SKM-1 treated with dmso at 0.1 percent for 144 hours (cell line): Measurements from ENCODE around the gene THAP5.
A peak's percentile ranks its signal among the peaks of the same experiment; 100 is the strongest.

Source experiments
- DNase-seq: peaks from one replicate; lab custom pipeline; 2025; ENCODE audit not compliant: unreplicated experiment; lab: John Stamatoyannopoulos, UW

Gene THAP5

DNA sequence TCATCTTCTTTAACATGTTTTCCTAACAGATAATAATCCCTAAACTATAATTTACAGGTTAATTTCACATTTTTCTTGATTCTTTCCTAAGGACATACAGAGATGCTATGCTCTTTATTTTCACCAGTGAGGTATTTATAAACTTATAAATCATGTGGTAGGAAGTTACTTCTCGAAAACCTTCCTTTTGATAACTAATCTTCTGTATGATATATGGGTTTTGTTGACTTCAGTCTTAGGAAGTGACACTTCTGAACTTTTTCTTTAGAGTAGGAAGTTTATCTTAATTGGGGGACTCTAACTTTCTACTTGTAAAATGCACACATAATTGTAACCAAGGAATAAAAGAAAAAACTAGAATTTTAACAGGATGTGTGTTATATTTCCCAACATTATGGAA is 33.8 kb downstream of the THAP5 start:
- DNase-seq: no peak

DNA sequence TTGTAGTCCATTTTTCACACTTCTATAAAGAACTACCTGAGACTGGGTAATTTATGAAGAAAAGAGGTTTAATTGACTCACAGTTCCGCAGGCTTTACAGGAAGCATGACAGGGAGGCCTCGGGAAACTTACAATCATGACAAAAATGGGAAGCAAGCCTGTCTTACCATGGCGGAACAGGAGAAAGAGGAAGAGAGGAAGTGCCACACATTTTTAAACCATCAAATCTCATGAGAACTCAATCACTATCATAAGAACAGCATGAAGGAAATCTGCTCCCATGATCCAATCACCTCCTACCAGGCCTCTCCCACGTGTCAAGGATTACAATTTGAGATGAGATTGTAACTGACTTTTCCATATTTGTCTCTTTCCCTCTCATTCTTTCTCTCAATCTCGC is 34.2 kb downstream of the THAP5 start:
- DNase-seq: no peak

DNA sequence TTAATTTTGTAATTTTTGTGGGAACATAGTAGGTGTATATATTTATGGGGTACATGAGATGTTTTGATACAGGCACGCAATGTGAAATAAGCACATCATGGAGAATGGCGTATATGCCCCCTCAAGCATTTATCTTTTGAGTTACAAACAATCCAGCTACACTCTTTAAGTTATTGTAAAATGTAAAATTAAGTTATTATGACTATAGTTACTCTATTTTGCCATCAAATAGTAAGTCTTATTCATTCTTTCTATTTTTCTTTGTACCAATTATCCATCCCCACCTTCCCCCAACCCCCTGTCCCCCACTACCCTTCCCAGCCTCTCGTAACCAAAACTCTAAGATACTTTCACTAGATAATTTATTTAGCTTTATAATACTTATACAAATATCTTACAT is 35.8 kb downstream of the THAP5 start:
- DNase-seq: no peak

DNA sequence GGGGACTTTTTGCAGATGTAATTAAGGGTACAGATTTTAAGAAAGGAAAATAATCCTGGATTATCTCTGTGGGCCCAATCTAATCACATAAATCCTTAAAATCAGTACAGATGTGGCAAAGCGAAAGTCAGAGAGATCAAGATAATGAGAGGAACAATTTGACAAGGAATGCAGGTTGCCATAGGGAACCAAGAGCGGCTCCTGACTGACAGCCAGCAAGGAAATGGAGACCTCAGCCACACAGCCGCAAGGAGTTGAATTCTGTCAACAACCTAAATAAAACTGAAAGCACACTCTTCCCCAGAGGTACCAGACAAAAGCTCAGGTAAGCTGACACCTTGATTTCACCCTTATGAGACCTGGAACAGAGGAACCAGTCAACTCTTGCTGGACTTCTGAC is 40.2 kb downstream of the THAP5 start:
- no peak for DNase-seq

DNA sequence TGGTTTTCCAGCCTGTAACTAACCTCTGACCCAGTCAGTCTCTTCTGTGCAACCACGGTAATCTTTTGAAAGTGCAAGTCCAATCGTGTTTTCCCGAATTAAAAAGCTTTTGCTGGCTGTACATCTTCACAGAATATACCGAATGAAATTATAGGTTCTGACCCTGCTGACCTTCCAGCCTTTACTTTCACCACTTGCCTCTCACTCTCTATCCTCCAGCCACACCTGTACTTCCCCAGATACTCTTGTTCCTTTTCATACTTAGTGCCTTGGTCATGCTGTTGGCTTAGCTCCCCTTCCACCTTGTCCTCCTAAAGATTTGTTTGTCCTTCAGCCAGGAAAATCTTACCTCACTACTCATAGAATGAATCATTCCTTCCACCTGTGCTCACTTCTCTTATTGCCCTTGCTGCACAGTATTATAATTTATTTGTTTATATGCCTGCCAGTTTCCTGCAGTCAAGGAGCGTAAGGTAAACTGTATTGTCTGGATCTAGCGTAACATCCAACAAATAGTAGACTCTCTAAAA is 41.3 kb downstream of the THAP5 start:
- DNase-seq: no peak

DNA sequence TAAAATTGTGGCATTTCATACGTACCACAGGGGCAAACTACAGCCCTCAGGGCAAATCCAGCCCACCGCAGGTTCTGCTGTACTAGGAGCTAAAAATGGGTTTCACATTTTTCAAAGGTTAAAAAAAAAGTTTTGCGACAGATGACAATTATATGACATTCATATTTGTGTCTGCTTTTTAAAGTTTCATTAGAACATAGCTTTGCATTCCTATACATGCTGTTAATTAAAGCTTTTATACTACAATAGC is 42.8 kb downstream of the THAP5 start:
- DNase-seq: no peak

DNA sequence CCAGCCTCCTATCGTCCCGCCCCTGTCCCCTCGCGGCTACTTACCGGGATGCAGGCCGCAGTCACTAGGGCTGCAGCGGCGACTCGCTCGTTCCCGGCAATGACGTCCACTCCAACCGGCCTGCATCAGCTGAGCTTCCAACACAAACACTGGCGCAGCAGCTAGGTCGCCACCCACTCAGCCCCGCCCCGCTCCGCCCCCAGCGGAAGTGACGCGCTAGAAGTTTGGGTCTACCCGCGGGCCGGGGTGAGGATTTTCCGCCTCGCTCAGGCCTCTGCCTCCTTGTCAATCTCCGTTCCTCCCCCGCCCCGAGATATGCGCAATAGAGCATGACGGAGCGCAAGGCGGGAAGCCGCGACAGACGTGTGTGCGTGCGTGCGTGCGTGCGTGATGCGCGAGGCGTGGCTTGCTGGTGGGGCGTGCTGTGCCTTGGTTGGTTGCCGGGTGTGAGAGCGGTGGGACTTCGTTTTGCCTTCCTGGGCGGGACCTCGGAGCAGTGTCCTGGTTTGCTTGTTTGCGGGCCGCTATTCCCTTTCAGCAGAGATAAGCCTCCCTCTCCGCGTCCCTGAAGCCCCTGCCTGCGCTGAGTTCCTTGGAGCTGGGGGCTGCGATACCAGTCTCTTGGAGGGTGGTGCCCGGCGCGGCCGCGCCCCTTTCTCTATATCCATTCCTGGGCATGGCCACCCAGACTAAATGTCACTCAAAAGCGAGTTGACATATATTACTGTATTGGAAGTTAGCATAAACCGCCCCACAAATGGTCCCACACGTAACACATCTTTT is 43.3 kb downstream of the THAP5 start, which contains the start of gene PNPLA8:
PNPLA8 (minus strand) TSS at position 151 of the 783 bp plus-strand sequence. CDS start 10,644 bp downstream, outside the sequence.
- DNase-seq: peak; percentile 98

DNA sequence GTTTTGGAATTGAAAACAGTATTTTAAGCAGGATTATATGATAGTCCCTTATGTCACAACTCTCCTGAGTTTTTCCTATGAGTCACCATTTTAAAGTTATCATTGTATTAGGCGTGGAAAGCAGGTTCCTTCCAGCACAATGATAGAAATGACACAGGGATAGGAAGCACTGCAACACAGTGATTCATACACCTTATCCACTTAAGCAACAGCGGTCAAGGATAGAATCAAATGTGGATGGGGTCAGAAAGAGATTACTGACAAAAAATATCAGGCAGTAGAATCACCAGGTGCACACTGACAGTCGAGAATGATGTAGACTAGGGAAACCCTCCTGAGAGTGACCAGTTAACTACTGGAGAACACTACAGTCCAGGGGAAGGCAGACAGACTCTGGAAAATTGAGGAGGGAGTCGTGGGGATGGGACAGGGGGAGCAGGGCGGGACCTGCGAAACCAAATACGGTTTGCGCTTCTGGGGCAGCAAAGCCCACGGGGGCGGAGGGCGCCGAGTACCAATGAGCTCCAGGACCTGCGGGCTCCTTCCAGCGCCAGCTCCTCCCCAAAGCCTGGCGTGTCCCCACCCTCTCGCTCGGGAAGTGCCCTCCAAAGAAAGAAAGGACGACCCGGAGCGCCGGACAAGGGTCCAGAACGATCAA is 44.0 kb downstream of the THAP5 start:
- DNase-seq: peak; percentile 61

DNA sequence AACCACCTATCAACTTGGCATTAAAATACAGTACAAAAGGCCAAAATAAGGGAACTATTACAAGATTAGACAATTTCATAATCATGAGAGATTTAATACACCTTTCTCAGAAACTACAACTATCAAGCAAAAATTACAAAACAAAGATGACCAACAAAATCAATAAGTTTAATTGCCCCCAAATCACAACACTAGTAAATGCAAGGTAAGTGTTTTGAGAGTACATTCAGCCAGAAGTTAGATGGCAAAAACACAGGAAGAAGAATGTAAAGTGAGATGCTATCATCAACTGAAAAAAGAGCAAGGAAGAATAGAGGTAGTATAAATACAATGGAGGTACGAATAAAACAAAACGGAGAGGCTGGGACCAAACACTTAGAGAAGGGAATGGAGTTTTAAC is 46.7 kb downstream of the THAP5 start:
- DNase-seq: no peak

DNA sequence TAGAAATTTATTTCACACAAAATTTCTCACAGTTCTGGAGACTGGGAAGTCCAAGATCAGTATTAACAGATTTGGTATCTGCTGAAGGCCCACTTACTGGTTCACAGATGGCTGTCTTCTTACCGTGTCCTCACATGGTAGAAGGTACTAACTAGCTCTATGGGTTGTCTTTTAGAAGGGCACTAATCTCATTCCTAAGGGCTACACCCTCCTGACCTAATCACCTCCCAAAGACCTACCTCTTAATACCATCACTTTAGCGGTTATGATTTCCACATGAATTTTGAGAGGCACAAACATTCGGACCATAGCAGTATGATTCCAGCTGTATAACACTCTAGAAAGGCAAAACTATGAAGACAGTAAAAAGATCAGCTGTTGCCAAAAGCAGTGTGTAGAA is 51.6 kb downstream of the THAP5 start:
- DNase-seq: no peak

DNA sequence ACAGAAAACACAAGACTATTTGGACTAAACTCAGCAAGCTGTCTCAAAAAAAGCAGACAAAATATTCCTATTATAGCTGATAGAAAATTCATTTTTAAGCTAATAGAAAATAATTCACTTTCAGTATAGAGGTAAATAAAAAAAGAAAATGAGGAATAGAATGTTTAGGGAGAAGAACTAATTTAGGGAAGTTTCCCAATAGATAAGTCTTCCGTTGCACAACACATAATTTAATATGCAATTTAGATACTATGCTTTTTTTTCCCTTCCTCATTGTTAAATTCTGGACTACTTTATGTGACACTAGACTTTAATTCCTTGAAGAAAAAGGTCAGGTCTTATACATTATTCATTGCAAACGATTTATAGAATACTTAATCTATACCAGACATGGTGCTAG is 53.9 kb downstream of the THAP5 start:
- peak; percentile 24 for DNase-seq

DNA sequence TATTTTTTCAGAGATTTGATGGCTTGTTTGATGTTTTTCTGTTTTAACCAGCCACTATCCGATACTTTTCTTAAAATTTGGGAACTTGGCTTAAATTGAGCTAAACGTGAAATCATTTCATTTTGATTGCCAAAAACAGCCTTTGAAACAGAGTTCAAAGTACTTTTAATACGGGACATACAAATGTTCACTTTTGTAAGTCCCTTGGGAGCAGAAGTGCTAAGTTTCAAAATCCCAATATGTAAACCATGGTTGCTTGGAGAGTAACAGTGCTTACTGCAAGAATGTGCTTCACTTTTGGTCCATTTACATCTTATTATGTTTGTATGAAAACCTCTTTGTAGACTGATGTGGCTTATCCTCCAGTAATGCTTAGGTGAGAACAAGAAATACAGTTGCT is 54.5 kb downstream of the THAP5 start:
- DNase-seq: no peak
